Right lobe of liver (tissue), 4 donors: Measurements from ENCODE around the gene TMEM121.

ENCODE experiments used
- CTCF ChIP-seq, 4 donors: fragments of 200-600 bp in 3 of 4; fragments of 450-650 bp in 1 of 4; IDR thresholded peaks; one replicate each; pipeline versions ENCODE4 v1.5.1 to v1.8.0; 2016 to 2022; ENCODE audit warnings: antibody characterized with exemption in 4 of 4, mild to moderate bottlenecking in 2 of 4
- POLR2A ChIP-seq: fragments of 450-650 bp; IDR thresholded peaks from one replicate; pipeline ENCODE4 v1.6.1; 2017; ENCODE audit warnings: antibody characterized with exemption, mild to moderate bottlenecking
- donor health status: DM: no; HTN: no; CAD: no.
- donor health status: DM: no; HTN: no; CAD: no.
- donor health status: DM: no; HTN: yes; CAD: no.

- TF ChIP-seq CTCF (IDR thresholded peaks at IDR 0.05) (no peak), POLR2A (no peak)
These were observed 43.8 kb upstream of the TMEM121 start for GRCh38 chr14:105482486-105483110.
